GM12865 (cell line): ENCODE data around the gene DNMT3L.

Experiments
- DNase-seq: peaks from one replicate; pipeline ENCODE4 v3.0.0; 2010; ENCODE audit warnings: low read depth
- H3K4me3 ChIP-seq: 2 replicates; pipeline ENCODE4 v1.5.1; 2011; ENCODE audit warnings: mild to moderate bottlenecking, low read depth, low read length, control low read depth
- TF ChIP-seq, protein P1 (sequence below): IDR thresholded peaks from 2 replicates; pipeline ENCODE4 v1.5.1; 2011; ENCODE audit warnings: low read length, control low read depth, low read depth, inconsistent platforms; ENCODE audit not compliant: insufficient read depth; ENCODE audit errors: missing control alignments

Gene DNMT3L

DNA sequence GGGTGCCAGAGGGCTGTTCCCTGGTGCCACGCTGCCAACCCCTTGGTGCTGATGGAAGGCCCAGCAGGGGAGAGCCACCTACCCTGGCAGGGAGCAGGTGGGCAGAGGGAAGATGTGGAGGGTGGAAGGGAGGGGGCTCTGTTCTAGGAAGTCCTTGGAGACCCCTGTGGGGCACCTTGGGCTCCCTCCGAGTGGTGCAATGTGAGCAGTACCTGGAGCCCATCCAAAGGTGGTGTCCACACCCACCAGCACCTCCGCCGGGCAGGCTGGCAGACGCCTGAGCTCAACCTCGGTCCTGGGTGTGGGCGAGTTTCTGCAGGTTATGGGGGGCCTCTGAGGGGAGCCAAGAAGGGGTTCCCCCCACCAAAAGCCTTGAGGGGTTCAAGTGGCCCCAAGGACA is 11.3 kb upstream of the DNMT3L start:
- TF ChIP-seq, protein P1, sequence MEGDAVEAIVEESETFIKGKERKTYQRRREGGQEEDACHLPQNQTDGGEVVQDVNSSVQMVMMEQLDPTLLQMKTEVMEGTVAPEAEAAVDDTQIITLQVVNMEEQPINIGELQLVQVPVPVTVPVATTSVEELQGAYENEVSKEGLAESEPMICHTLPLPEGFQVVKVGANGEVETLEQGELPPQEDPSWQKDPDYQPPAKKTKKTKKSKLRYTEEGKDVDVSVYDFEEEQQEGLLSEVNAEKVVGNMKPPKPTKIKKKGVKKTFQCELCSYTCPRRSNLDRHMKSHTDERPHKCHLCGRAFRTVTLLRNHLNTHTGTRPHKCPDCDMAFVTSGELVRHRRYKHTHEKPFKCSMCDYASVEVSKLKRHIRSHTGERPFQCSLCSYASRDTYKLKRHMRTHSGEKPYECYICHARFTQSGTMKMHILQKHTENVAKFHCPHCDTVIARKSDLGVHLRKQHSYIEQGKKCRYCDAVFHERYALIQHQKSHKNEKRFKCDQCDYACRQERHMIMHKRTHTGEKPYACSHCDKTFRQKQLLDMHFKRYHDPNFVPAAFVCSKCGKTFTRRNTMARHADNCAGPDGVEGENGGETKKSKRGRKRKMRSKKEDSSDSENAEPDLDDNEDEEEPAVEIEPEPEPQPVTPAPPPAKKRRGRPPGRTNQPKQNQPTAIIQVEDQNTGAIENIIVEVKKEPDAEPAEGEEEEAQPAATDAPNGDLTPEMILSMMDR: no peak
- DNase-seq: no peak
- H3K4me3 ChIP-seq: no peak overlapping the region

DNA sequence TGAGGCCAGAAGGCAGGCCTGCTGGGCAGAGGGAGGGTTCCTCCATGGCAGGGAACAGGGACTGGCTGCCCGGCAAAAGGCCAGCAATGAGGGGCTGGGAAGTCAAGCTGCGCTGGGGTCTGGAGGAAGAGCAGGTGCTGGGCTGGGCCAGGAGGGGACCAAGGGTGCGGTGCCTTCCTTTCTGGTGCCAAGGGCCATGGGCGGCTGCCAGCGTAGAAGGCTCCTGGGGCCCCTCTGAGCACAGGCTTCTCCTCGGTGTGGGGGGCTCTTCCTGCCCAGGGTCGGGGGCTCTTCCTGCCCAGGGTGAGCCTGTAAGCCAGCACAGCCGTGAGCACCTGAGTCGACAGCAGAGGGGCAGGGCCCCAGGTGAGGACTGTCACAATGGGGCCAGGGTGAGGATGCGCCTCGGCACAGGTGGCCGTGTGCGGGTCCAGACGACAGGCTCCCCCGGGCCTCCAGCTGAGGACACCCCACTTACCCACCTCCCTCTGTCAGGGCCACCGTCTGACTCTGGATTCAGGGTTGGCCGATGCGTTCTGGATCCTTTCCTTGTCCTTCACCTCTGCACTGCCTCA is 10.7 kb upstream of the DNMT3L start:
- no peak overlapping the region for H3K4me3 ChIP-seq
- TF ChIP-seq, protein P1: no peak
- no peak for DNase-seq

DNA sequence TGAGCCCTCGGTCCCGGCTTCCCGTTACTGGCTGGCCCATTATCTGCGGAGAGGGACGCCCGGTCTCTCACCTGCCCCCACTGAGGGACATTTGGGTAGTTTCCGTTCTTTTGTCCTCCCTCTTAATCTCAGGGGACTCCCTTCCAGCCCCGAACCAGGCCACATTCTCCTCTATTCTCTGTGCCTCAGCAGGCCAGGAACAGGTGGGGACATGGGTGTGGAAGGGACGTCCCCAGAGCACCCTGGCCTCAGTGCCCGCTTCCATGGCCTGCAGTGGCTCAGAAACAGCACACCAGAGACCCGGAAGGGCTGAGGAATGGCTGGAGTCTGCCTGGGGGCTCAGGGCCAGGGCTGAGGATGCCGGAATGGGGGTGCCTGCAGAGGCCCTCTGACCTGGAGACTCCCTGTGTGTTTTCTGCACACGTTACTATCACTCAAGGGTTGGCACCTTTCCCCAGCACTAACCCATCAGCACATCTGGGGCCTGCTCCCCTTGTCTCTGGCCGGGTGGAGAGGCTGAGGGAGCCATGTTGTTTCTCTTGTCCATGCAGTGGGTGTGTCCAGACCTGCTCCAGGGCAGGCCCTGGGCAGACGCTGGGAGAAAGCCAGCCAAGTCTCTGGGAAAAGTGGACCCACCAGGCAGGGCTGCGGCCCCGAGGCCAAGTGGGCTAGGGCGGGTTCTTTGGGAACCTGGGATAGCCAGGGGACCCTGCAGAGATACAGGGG is 10.0 kb upstream of the DNMT3L start:
- DNase-seq: no peak
- no peak overlapping the region for H3K4me3 ChIP-seq
- TF ChIP-seq, protein P1: no peak

DNA sequence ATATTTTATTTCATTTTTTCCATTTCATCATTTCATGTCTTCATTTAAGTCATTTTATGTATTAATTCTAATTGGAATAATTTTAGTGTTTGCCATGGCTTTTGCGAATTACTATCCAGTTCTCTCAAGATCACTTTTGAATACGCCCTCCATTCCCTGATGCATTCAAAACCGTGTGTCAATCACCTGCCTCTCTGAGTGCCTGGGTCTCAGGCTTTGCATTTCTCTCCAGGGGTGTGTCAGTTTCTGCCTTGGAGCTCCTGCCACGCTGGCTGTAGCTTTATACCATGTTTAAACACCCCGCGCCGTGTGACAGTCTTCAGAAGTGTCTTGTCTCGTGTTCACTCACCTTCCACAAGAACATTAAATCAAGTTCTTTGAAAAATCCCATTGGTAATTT is 7.4 kb upstream of the DNMT3L start:
- no peak for DNase-seq
- no peak overlapping the region for H3K4me3 ChIP-seq
- TF ChIP-seq, protein P1: no peak

DNA sequence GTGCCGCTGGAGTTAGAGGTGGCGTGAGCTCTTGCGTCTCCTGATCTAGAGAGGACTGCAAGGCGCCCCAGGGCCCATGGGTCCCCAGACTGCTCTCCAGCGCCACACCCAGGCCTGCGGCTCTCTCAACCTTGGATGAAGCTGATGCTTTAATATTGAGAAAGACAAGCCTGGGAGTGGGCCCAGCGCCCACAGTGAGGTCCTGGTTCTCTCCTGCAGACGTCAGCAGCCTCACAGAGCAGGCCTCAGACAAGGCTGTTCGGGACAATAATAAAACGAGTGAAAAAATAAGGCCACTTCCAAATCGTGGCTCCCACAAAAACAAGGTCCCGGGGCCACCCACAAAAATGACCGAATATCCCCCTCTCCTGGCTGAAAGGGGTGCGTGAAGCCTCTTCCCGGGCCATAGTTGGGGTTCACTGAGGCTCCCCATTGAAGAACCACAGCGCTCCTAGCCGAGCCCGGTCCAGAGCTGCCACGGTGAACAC is 6.0 kb upstream of the DNMT3L start:
- peak; percentile 35 for DNase-seq
- TF ChIP-seq, protein P1: peak; percentile 14
- H3K4me3 ChIP-seq: no peak overlapping the region

DNA sequence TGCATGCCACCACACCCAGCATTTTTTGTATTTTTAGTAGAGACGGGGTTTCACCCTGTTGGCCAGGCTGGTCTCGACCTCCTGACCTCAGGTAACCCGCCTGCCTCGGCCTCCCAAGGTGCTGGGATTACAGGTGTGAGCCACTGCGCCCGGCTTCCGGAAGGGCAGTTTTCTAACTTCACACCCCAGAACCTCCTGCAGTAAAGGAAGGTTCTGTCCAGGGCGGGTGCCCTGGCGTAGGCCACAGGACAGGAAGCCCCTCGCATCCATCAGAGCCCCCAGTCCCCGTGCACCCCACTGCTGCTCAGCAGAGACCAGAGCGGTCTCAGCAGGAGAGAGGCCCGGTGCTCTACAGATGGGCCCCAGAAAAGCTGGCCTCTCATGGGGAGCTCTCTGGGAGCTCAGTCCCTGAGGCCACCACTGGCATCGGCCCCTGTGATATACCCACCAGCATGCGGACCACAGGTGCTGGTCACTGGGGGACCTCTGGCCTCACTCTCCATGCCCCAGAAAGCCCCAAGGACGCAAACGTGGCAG is 4.1 kb upstream of the DNMT3L start:
- H3K4me3 ChIP-seq: no peak overlapping the region
- no peak for DNase-seq

More for the DNA sequence above, 4.1 kb upstream of the DNMT3L start:
- TF ChIP-seq, protein P1: no peak
